ENCODE data around the gene PSMB3. TPM values are rescaled to one million over a fixed set of nuclear protein-coding genes. Genes with fewer than 3 reads are reported as not detected.

The PSMB3 gene
- total and polyA plus RNA-seq, 9 of the 15 experiments (the other 6 are each of a cell fraction or from before 2014, with no cell fraction given): 460 to 2,775 (median 574) TPM

GRCh38 chr17:38752308-38753070, at the start of gene PSMB3 (continued):
- TF ChIP-seq PHB2 (IDR thresholded peaks at IDR 0.05; ENCODE audit: low read depth) (no peak), ZNF717 (CRISPR knock-in tag; IDR thresholded peaks at IDR 0.05) (no peak), NELFE (IDR thresholded peaks at IDR 0.05; ENCODE audit: insufficient read depth, insufficient read length) (no peak), ZBTB8A (IDR thresholded peaks at IDR 0.05; ENCODE audit: partially characterized antibody) (no peak), HSF4 (CRISPR knock-in tag; IDR thresholded peaks at IDR 0.05; ENCODE audit: borderline replicate concordance) (no peak), ATF2 (CRISPR knock-in tag; IDR thresholded peaks at IDR 0.05) (no peak), GATAD2B (IDR thresholded peaks at IDR 0.05; ENCODE audit: borderline replicate concordance) (no peak), HDAC3 (IDR thresholded peaks at IDR 0.05; ENCODE audit: borderline replicate concordance, partially characterized antibody) (no peak), PHF20 (IDR thresholded peaks at IDR 0.05; ENCODE audit: partially characterized antibody) (peak; percentile 90), FOXJ2 (tag; IDR thresholded peaks at IDR 0.05) (no peak), HDAC1 (IDR thresholded peaks at IDR 0.05) (peak; percentile 16 to 94; a peak in 3 of 4 replicates), DPF2 (IDR thresholded peaks at IDR 0.05) (0 out of 2 replicates have a peak, but pooled peaks have one; percentile 19), NFIC (IDR thresholded peaks at IDR 0.05) (peak; percentile 47; the same call in 1 of the 2 replicates), HINFP (tag; conservative IDR thresholded peaks at IDR 0.05; ENCODE audit: low read depth) (no peak; the same call in 1 of the 2 replicates), ZNF280A (IDR thresholded peaks at IDR 0.05; ENCODE audit: low read depth, partially characterized antibody) (no peak)
- TF ChIP-seq, protein P1, sequence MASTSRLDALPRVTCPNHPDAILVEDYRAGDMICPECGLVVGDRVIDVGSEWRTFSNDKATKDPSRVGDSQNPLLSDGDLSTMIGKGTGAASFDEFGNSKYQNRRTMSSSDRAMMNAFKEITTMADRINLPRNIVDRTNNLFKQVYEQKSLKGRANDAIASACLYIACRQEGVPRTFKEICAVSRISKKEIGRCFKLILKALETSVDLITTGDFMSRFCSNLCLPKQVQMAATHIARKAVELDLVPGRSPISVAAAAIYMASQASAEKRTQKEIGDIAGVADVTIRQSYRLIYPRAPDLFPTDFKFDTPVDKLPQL (IDR thresholded peaks at IDR 0.05; ENCODE audit: extremely low read depth, insufficient read length): no peak
- TF ChIP-seq, protein P2, sequence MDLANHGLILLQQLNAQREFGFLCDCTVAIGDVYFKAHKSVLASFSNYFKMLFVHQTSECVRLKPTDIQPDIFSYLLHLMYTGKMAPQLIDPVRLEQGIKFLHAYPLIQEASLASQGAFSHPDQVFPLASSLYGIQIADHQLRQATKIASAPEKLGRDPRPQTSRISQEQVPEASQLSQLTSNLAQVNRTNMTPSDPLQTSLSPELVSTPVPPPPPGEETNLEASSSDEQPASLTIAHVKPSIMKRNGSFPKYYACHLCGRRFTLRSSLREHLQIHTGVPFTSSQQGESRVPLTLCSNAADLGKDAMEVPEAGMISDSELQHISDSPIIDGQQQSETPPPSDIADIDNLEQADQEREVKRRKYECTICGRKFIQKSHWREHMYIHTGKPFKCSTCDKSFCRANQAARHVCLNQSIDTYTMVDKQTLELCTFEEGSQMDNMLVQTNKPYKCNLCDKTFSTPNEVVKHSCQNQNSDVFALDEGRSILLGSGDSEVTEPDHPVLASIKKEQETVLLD (IDR thresholded peaks at IDR 0.05): no peak
- TF ChIP-seq, protein P3, sequence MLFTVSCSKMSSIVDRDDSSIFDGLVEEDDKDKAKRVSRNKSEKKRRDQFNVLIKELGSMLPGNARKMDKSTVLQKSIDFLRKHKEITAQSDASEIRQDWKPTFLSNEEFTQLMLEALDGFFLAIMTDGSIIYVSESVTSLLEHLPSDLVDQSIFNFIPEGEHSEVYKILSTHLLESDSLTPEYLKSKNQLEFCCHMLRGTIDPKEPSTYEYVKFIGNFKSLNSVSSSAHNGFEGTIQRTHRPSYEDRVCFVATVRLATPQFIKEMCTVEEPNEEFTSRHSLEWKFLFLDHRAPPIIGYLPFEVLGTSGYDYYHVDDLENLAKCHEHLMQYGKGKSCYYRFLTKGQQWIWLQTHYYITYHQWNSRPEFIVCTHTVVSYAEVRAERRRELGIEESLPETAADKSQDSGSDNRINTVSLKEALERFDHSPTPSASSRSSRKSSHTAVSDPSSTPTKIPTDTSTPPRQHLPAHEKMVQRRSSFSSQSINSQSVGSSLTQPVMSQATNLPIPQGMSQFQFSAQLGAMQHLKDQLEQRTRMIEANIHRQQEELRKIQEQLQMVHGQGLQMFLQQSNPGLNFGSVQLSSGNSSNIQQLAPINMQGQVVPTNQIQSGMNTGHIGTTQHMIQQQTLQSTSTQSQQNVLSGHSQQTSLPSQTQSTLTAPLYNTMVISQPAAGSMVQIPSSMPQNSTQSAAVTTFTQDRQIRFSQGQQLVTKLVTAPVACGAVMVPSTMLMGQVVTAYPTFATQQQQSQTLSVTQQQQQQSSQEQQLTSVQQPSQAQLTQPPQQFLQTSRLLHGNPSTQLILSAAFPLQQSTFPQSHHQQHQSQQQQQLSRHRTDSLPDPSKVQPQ (CRISPR knock-in tag; IDR thresholded peaks at IDR 0.05; ENCODE audit: borderline replicate concordance): no peak

All from K562 (cell line).